Measurements from ENCODE around the gene KCNB1.

Gene KCNB1
- 0 to 0.94 reads per million in 2 donors for total RNA-seq

DNA sequence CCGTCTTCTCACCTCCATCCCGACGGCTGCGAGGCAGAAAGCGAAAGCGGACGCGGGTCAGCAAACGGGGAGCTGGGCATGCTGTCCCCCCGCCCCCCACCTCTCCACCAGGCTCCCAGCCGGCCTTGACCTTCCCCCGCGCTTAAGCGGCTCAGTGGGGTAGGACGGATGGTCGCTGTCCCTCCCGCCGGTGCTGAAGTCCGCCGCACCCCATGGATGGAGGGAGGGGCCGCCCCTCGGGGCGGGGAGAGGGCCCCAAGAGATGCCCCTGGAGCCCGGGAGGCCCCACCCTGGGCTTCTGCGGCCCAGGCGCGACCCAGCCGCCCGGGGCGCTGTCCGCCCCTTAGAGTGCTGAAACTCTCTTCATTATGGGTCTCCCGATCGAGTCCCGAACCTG is at the start of gene KCNB1:
TSS of gene KCNB1 (minus strand) at position 48 of the 397 bp plus-strand sequence. CDS start 188 bp downstream, outside the sequence.
- DNase-seq = peak in 4 of 5 experiments; percentile 16 to 46 (median 18)

- no peak for DNase-seq
Observed at GRCh38 chr20:49529470-49529869, 47.0 kb upstream of the KCNB1 start.

- no peak for DNase-seq
Observed at GRCh38 chr20:49526568-49526967, 44.1 kb upstream of the KCNB1 start.

DNA sequence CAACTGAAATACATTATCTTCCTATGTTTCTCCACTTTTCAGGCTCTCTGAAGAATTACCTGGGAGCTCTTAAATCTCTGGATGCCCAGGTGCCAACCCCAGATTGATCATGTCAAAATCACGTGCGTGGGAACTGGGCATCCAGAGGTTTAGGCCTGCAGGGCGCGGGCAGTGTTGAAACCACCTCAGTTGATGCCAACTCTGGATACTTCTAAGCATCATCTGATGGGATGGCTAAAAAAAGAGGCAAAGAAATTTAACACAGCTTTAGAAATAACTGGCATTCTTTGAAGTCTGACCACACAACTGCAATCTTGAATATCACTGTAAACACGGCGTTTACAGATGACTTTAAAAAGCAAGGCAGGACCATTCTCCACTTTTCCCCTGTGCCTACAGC is 43.6 kb upstream of the KCNB1 start:
- no peak for DNase-seq

DNA sequence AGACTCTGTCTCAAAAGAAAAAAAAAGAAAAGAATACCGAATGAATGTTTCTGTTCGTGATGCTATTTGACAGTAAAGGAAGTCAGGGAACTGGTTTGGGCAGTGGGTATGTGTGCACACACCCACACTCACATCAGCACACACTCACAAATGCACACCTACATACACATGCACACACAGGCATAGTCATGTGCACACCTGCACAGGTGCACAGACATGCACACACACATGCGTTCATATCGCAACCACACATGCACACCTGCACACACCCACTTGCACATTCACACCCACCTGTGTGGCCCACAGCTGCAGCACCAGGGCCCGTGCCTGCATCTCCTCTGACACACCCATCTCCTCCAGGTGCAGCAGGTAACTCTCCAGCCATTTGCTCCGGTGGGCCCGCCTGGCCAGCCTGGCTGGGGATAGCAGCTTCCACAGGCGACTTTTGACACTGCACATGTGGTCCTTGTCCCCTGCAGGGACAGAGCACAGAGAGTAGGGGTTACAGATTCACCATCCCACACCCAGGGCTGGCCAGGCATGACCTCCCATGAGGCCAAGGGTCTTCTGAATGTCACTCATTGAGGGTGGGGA is 41.4 kb upstream of the KCNB1 start:
- DNase-seq = no peak

- DNase-seq = no peak
Observed at GRCh38 chr20:49521356-49521755, 38.9 kb upstream of the KCNB1 start.

DNA sequence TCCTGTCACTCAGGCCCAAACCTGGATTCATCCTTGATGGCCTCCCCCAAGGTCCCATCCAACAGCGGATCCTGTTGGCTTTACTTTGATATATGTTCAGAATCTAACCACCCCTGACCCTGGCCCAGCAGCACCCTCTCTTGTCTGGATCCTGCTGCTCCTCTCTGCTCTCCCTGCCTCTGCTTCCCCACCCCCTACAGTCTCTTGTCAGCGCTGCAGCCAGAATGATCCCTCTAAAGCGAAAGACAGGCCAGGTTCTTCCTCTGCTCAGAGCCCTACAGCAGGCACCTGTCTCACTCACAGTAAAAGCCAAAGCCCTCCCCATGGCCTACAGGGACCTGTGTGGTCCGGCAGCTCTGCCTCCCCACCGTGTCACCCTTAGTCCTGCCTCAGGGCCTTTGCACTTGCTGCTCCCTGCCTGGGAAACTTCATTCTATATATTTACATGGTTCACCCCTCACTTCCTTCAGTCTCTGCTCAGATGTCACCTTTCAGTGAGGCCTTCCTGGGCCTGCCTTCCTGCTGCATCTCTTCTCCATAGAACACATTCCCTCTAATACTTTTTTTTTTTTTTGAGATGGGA is 37.4 kb upstream of the KCNB1 start:
- DNase-seq = no peak

- no peak for DNase-seq
Observed at GRCh38 chr20:49519212-49519712, 36.8 kb upstream of the KCNB1 start.

DNA sequence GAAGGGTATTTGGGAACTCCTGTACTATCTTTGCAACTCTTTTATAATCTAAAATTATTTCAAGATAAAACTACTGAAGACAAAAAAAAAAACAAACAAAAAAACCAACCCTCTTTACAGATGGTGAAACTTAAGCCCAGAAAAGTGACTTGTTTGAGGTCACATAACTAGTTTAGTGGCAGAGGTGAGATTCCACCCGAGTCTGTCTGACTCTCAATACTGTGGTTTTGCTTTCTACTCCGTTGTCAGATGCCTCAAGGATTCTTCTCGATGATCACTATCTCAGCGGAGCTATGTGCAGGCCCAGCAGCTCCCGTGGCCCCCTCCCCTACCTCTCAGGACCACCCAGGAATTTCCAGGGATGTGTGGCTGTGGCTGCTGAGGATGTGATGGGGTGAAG is 36.1 kb upstream of the KCNB1 start:
- DNase-seq = no peak

DNA sequence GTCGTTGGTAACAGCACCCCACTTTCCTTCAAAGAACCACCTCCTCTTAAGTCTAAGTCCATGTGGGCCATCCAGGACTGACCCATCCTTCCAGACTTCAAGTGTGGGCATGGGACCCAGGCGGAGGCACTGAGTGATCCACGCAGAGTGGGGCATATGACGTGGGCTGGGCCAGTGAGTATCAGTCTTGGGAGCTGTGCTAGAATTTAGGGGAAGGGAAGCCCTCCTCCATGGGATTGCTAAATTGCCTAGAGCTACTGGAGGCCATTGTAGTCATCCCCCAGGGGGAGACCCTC is 35.3 kb upstream of the KCNB1 start:
- DNase-seq = no peak

DNA sequence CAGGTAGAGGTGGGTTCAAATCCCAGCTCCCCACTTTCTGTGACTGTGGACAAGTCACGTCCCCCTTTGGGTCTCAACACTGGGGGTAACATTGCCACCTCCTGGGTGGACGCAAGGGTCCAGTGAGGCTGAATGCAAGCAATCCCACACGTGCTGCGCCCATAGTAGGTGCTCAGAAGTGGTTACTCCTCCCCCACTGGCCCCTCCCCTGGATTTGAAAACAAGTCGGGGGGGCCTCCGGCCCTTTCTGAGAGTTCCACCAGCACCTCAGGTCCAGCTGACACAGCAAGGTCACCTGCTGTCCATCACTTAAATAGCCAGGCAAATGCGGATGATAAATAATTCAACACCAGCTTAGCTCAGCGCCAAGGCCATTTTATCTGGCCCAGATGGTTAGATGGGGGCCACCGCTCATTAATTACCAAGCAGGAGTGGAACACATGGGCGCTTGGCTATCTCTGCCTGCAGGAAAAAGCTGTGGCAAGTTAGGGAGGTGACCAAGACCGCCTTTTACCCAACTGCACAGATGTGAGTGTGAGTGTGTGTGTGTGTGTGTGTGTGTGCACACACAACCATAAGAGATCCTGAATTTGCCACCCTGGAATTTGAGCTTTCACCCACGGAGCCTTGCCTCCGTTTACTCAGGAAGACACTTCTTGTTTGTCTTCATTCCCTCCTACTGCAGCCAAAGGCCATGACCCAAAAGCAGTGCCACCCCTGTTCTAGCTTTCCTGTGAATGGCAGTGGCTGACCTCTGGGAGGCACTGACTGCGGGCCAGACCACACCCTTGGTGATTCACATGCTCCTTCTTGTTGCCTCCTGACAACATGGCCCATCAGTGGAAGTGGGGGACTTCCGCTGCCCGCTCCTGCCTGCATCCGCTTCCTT is 34.7 kb upstream of the KCNB1 start:
- DNase-seq = no peak

- no peak for DNase-seq
Observed at GRCh38 chr20:49515586-49515985, 33.1 kb upstream of the KCNB1 start.

GRCh38 chr20:49513517-49513916 is 31.0 kb upstream of the KCNB1 start:
- DNase-seq = no peak

DNA sequence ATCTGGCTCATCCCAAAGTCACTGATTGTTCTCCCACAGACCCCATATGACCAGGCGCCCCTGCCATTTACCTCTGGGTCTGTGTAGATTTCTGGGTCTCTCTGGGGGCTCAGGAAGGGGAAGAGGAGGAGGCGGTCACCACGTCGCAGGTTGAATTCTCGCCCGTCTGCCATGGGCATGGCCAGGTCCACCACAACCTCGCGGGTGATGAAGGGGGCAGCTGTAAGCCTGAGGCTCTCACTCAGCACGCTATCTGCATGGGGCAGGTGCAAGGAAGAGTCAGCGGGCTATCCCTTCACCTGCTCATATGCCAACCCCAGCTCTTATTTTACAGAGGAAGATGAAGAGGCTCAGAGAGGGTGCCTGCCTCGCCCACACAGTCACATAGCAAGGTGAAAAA is 30.5 kb upstream of the KCNB1 start:
- DNase-seq = no peak

GRCh38 chr20:49511788-49512525 is 29.5 kb upstream of the KCNB1 start:
- no peak for DNase-seq

GRCh38 chr20:49510562-49511122 is 28.2 kb upstream of the KCNB1 start:
- DNase-seq = no peak

DNA sequence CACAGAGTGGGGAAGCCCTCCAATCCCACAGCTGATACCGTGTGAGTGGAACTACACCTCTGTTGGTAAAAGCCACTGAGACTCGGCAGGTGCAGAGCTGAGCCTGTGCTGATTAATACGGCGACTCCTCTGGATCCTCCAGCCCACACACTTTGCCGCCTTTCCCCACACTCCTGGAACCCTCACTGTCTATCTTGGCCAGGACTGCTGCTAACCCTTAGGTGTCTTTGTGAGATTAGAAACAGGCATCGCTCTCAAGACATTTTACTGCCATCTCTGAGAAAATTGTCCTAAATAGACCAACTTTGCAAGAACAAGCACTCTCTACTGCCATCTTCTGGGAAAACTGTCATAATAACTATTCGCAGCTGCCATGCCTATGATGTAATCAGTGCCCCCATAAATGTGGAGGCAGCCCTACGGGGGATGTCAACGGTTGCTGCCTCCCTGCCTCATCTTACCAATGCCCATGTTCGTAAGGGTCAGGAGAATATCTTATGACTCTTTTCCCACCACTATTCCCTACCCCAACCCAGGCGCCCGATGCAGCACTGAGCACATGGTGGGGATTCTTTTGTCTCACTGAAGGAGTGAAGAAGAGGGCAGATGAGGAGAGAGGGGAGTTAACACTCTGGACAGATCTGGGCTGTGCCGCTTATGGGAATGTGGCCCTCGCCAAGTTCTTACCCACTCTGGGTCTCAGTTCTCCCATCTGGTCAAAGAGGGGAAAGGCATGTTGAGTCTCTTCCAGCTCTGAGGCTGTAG is 26.1 kb upstream of the KCNB1 start:
- peak in 2 of 5 experiments; percentile 7 to 38 for DNase-seq

- DNase-seq = no peak
Observed at GRCh38 chr20:49507741-49508434, 25.4 kb upstream of the KCNB1 start.

- DNase-seq = no peak
Observed at GRCh38 chr20:49505518-49505917, 23.1 kb upstream of the KCNB1 start.

GRCh38 chr20:49503176-49503575 is 20.7 kb upstream of the KCNB1 start:
- no peak for DNase-seq

- peak in 1 of 5 experiments; percentile 11 for DNase-seq
Observed at GRCh38 chr20:49501917-49502316, 19.4 kb upstream of the KCNB1 start.

DNA sequence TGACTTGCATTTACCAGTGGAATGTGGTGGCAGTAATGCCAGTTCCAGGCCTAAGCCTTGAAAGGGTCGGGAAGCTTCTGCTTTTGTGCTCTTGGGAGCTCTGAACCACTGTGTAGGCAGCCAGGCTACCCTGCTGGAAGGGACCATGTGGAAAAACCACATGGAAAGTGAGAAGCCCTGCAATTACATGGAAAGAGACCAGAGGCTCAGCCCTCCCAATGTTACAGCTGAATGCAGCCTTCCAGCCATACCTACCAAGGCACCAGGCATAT is 14.9 kb upstream of the KCNB1 start:
- DNase-seq = no peak

Measured in T-helper 2 cell (primary cell).